GM12878 (cell line): ENCODE data around the gene KRTAP24-1.

Source experiments
- ASH2L ChIP-seq: fragments of 300-600, 200-600 bp; sonication (generic); IDR thresholded peaks from 2 replicates; pipeline ENCODE4 v1.6.1; 2017; ENCODE audit warnings: low read depth, mild to moderate bottlenecking, borderline replicate concordance
- CREB1 ChIP-seq: IDR thresholded peaks from 2 replicates; pipeline ENCODE4 v1.6.1; 2012; ENCODE audit warnings: low read depth, mild to moderate bottlenecking, inconsistent platforms
- NRF1 ChIP-seq: conservative IDR thresholded peaks from 2 replicates; pipeline ENCODE4 v1.6.1; 2011; ENCODE audit warnings: mild to moderate bottlenecking, low read depth, low read length, improper control_type of control experiment

DNA sequence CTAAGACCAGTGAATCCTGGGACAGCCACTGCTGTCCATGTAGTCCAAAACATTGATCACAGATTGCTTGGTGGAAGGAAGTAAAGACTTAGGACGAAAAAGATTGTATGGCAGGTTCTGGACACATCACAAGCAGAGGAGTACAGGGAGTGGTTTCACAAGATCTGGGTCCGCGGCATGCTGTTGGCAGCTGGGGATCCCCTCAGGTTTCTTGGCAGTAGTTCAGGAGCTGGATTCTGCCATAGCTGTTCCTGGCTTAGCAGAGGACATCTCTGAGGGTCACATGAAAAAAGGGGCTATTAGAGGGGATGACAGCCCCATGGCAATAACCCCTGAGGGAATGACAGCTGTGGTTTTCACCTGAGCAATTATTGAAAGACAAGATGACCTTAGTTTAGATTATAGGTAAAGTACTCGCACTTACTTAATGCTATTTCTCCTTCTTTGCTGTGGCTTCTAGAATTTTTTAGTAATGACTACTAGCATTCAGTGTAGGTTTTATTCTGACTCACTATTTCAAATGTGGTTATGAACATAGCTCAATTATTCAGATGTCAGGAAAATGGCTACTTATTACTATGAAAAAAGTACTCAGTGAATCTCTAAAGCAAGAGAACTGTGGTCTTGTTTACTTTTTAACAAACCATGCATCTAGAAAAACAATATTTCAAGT lies 46.6 kb upstream of the KRTAP24-1 start:
- TF ChIP-seq NRF1, result no peak
- TF ChIP-seq CREB1, result no peak
- no peak for TF ChIP-seq ASH2L
